Prostate gland (tissue), 2 donors: ENCODE results near the gene ACIN1.

Experiments used
- CTCF ChIP-seq, 4 experiments: fragments of 200-600 bp in 2 of 4; fragments of 450-650 bp in 2 of 4; sonication (generic) in 2 of 4; IDR thresholded peaks; 1 replicate in 3 of 4; 2 replicates in 1 of 4; pipeline ENCODE4 v1.5.1; 2016 to 2019; ENCODE audit warnings: antibody characterized with exemption in 4 of 4, mild to moderate bottlenecking in 2 of 4, moderate library complexity in 2 of 4
- POLR2A ChIP-seq: fragments of 450-650 bp; IDR thresholded peaks from one replicate; pipeline ENCODE4 v1.6.1; 2016; ENCODE audit warnings: antibody characterized with exemption, mild to moderate bottlenecking
- POLR2AphosphoS5 ChIP-seq: sonication (generic); formaldehyde crosslinking; IDR thresholded peaks from one replicate; pipeline ENCODE4 v1.6.1; 2017; ENCODE audit warnings: antibody characterized with exemption

GRCh38 chr14:23045419-23046357 is 49.2 kb downstream of the ACIN1 start:
- no peak for TF ChIP-seq CTCF (IDR thresholded peaks at IDR 0.05)
- TF ChIP-seq POLR2A: no peak
- no peak for TF ChIP-seq POLR2AphosphoS5
